Common myeloid progenitor, CD34-positive (primary cell): ENCODE results near the gene ZNF74.

ENCODE experiments used
- CTCF ChIA-PET: fragments of 350-600 bp; sonication (Branson Sonifier 250); formaldehyde crosslinking; loops from one replicate; lab custom pipeline; 2021; ENCODE audit warnings: antibody characterized with exemption; lab: Charles Lee
- POLR2A ChIA-PET: fragments of 350-600 bp; sonication (Branson Sonifier 250); formaldehyde crosslinking; loops from one replicate; lab custom pipeline; 2021; ENCODE audit warnings: antibody characterized with exemption; lab: Charles Lee
- DNase-seq, 3 donors: peaks; one replicate each; pipeline versions ENCODE4 v3.0.0 to v3.0.0-alpha.2; 2013
- H3K27ac ChIP-seq, 2 experiments: 1 replicate in 1 of 2; 2 replicates in 1 of 2; pipeline ENCODE4 v1.7.0; 2013; ENCODE audit warnings: inconsistent platforms in 2 of 2, low read length in 2 of 2, mild to moderate bottlenecking in 2 of 2, low read depth in 1 of 2, moderate library complexity in 1 of 2; ENCODE audit not compliant: severe bottlenecking in 2 of 2, insufficient read depth in 1 of 2, poor library complexity in 1 of 2
- H3K27me3 ChIP-seq, 5 experiments: replicated peaks in 2 of 5; 1 replicate in 3 of 5; 2 replicates in 2 of 5; pipeline versions ENCODE4 v1.6.1 to v1.7.0; 2013; ENCODE audit warnings: low read length in 4 of 5, mild to moderate bottlenecking in 2 of 5, moderate library complexity in 2 of 5, inconsistent platforms in 1 of 5; ENCODE audit not compliant: insufficient read depth in 5 of 5, control insufficient read depth in 4 of 5
- H3K36me3 ChIP-seq, 4 experiments: 1 replicate in 2 of 4; 2 replicates in 2 of 4; pipeline versions ENCODE4 v1.6.1 to v1.7.0; 2013; ENCODE audit warnings: low read length in 3 of 4, control low read depth in 1 of 4, mild to moderate bottlenecking in 1 of 4; ENCODE audit not compliant: control insufficient read depth in 4 of 4, insufficient read depth in 4 of 4
- H3K4me1 ChIP-seq, 4 experiments: 1 replicate in 3 of 4; 2 replicates in 1 of 4; pipeline versions ENCODE4 v1.6.1 to v1.7.1; 2013; ENCODE audit warnings: low read length in 3 of 4, mild to moderate bottlenecking in 3 of 4, control low read depth in 1 of 4, inconsistent platforms in 1 of 4, moderate library complexity in 1 of 4; ENCODE audit not compliant: control insufficient read depth in 4 of 4, insufficient read depth in 4 of 4; ENCODE audit errors: control extremely low read depth in 1 of 4
- H3K4me3 ChIP-seq, 7 experiments: 1 replicate in 4 of 7; 2 replicates in 3 of 7; pipeline versions ENCODE4 v1.5.1 to v1.7.0; 2013; ENCODE audit warnings: mild to moderate bottlenecking in 7 of 7, low read length in 6 of 7, moderate library complexity in 6 of 7, inconsistent platforms in 2 of 7, low read depth in 2 of 7, control low read depth in 1 of 7; ENCODE audit not compliant: insufficient read depth in 4 of 7, control insufficient read depth in 1 of 7; ENCODE audit errors: extremely low read depth in 1 of 7
- H3K9me3 ChIP-seq, 5 experiments: 1 replicate in 4 of 5; 2 replicates in 1 of 5; pipeline versions ENCODE4 v1.6.1 to v1.7.1; 2013; ENCODE audit warnings: low read length in 4 of 5, mild to moderate bottlenecking in 2 of 5, inconsistent platforms in 1 of 5, low read depth in 1 of 5, moderate library complexity in 1 of 5; ENCODE audit not compliant: control insufficient read depth in 4 of 5, insufficient read depth in 2 of 5; ENCODE audit errors: control extremely low read depth in 1 of 5
- WGBS: methylation state at CpG from one replicate; pipeline ENCODE4 v1.1.5; 2013; ENCODE audit not compliant: insufficient coverage; 5-methylcytosine and 5-hydroxymethylcytosine counted together

The ZNF74 gene

GRCh38 chr22:20442485-20443284 is 48.7 kb downstream of the ZNF74 start:
- Histone ChIP-seq H3K36me3 (peaks cover 0 to 35% (median 19%) of the 10 kb centered on the region in 4 experiments), H3K4me3 (no peak overlapping the region), H3K4me1 (peaks cover 0 to 9% (median 7%) of the 10 kb centered on the region in 4 experiments), H3K27me3 (peaks cover 0 to 21% (median 0%) of the 10 kb centered on the region in 5 experiments), H3K27ac (no peak overlapping the region), H3K9me3 (no peaks in the 10 kb centered on the region)
- POLR2A ChIA-PET, result no interaction called here
- WGBS, result 95% methylated on average over 3 of the region's 7 CpGs
- DNase-seq, result no peak
- CTCF ChIA-PET, result interaction anchor here (3.5 kb wide), 1 partner anchor 13 kb away, joined by 17 read pairs; no protein-coding TSS in a partner anchor

GRCh38 chr22:20444325-20444724 is 50.4 kb downstream of the ZNF74 start:
- Histone ChIP-seq H3K9me3 (no peaks in the 10 kb centered on the region), H3K27me3 (peaks cover 0 to 5% (median 0%) of the 10 kb centered on the region in 5 experiments), H3K36me3 (peaks cover 0 to 35% (median 19%) of the 10 kb centered on the region in 4 experiments), H3K27ac (no peak overlapping the region), H3K4me1 (no peaks in the 10 kb centered on the region), H3K4me3 (no peak overlapping the region)
- POLR2A ChIA-PET, result no interaction called here
- WGBS, result 97% methylated on average over 4 of the region's 4 CpGs
- no peak for DNase-seq
- CTCF ChIA-PET, result interaction anchor here (1.4 to 3.5 kb wide), 2 partner anchors 10 to 11 kb away, joined by 3 to 17 read pairs; no protein-coding TSS in a partner anchor

- H3K27me3 ChIP-seq, result no peaks in the 10 kb centered on the region
- WGBS, result 97% methylated on average over 17 of the region's 21 CpGs
- ChIA-PET POLR2A (no interaction called here), CTCF (interaction anchor here (0.8 to 3.5 kb wide), 2 partner anchors 9 to 10 kb away, joined by 4 to 17 read pairs; no protein-coding TSS in a partner anchor)
- H3K4me3 ChIP-seq, result no peak overlapping the region
- no peak for DNase-seq
- H3K4me1 ChIP-seq, result no peaks in the 10 kb centered on the region
- H3K9me3 ChIP-seq, result no peaks in the 10 kb centered on the region
- peaks cover 0 to 44% (median 19%) of the 10 kb centered on the region in 4 experiments for H3K36me3 ChIP-seq
- no peak overlapping the region for H3K27ac ChIP-seq
Observed at GRCh38 chr22:20446383-20446970, 52.5 kb downstream of the ZNF74 start.

GRCh38 chr22:20448630-20449029 is 54.7 kb downstream of the ZNF74 start:
- Histone ChIP-seq H3K27me3 (no peaks in the 10 kb centered on the region), H3K9me3 (no peaks in the 10 kb centered on the region), H3K4me3 (no peak overlapping the region), H3K27ac (no peak overlapping the region), H3K4me1 (no peaks in the 10 kb centered on the region), H3K36me3 (peaks cover 2 to 33% (median 11%) of the 10 kb centered on the region in 4 experiments)
- DNase-seq, result no peak
- POLR2A ChIA-PET, result no interaction called here
- CTCF ChIA-PET, result interaction anchor here (0.7 to 1.1 kb wide), 2 partner anchors 31 to 32 kb away, joined by 3 read pairs; no protein-coding TSS in a partner anchor
- WGBS, result 95% methylated on average over 5 of the region's 5 CpGs

- peaks cover 2 to 28% (median 8%) of the 10 kb centered on the region in 4 experiments for H3K36me3 ChIP-seq
Observed at GRCh38 chr22:20449819-20450550, 56.0 kb downstream of the ZNF74 start.

GRCh38 chr22:20450551-20450906 is 56.6 kb downstream of the ZNF74 start:
- Histone ChIP-seq H3K27ac (no peak overlapping the region), H3K4me3 (no peak overlapping the region), H3K27me3 (no peaks in the 10 kb centered on the region), H3K36me3 (peaks cover 2 to 30% (median 8%) of the 10 kb centered on the region in 4 experiments), H3K4me1 (peaks cover 0 to 1% (median 0%) of the 10 kb centered on the region in 4 experiments), H3K9me3 (no peaks in the 10 kb centered on the region)
- ChIA-PET POLR2A (no interaction called here), CTCF (no interaction called here)
- DNase-seq, result no peak
- WGBS, result 89% methylated on average over 1 of the region's 1 CpG

More at GRCh38 chr22:20449819-20450550, 56.0 kb downstream of the ZNF74 start:
- POLR2A ChIA-PET, result no interaction called here
- H3K27me3 ChIP-seq, result no peaks in the 10 kb centered on the region
- WGBS, result 97% methylated on average over 18 of the region's 19 CpGs
- CTCF ChIA-PET, result interaction anchor here (1.1 kb wide), 1 partner anchor 33 kb away, joined by 3 read pairs; no protein-coding TSS in a partner anchor
- no peak overlapping the region for H3K4me3 ChIP-seq
- no peaks in the 10 kb centered on the region for H3K9me3 ChIP-seq
- DNase-seq, result no peak
- H3K27ac ChIP-seq, result no peak overlapping the region
- peaks cover 0 to 1% (median 0%) of the 10 kb centered on the region in 4 experiments for H3K4me1 ChIP-seq
